ENCODE data around the gene RNF130.

The RNF130 gene

GRCh38 chr5:180084638-180085561 is 13.3 kb upstream of the RNF130 start:
- DNase-seq, result no peak

GRCh38 chr5:180083529-180084060 is 12.0 kb upstream of the RNF130 start:
- no peak for DNase-seq

- DNase-seq, result no peak
Observed at GRCh38 chr5:180082633-180083420, 11.3 kb upstream of the RNF130 start.

- no peak for DNase-seq
Observed at GRCh38 chr5:180081481-180081880, 9.9 kb upstream of the RNF130 start.

- peak; percentile 7 to 54 (median 44) for DNase-seq
Observed at GRCh38 chr5:180080486-180081280, 9.1 kb upstream of the RNF130 start.

- DNase-seq, result no peak
Observed at GRCh38 chr5:180079702-180080466, 8.3 kb upstream of the RNF130 start.

GRCh38 chr5:180078348-180078747 is 6.8 kb upstream of the RNF130 start:
- DNase-seq, result no peak

GRCh38 chr5:180077594-180078284 is 6.2 kb upstream of the RNF130 start:
- DNase-seq, result no peak

GRCh38 chr5:180075703-180076102 is 4.1 kb upstream of the RNF130 start:
- no peak for DNase-seq

- no peak for DNase-seq
Observed at GRCh38 chr5:180074462-180074861, 2.9 kb upstream of the RNF130 start.

- peak in 4 of 6 experiments; percentile 11 to 50 (median 28) for DNase-seq
Observed at GRCh38 chr5:180072556-180072955, 997 bp upstream of the RNF130 start.

GRCh38 chr5:180072256-180072548 is 643 bp upstream of the RNF130 start:
- no peak for DNase-seq

GRCh38 chr5:180070756-180071530 is 616 bp downstream of the RNF130 start:
- peak in 3 of 6 experiments; percentile 23 to 57 (median 25) for DNase-seq

GRCh38 chr5:180069589-180070247 is 1.8 kb downstream of the RNF130 start:
- no peak for DNase-seq

GRCh38 chr5:180068519-180069090 is 3.0 kb downstream of the RNF130 start:
- DNase-seq, result no peak

GRCh38 chr5:180067986-180068385 is 3.6 kb downstream of the RNF130 start:
- DNase-seq, result no peak

GRCh38 chr5:180060192-180060591 is 11.4 kb downstream of the RNF130 start:
- no peak for DNase-seq

- DNase-seq, result no peak
Observed at GRCh38 chr5:180059326-180059725, 12.2 kb downstream of the RNF130 start.

- no peak for DNase-seq
Observed at GRCh38 chr5:180056153-180056552, 15.4 kb downstream of the RNF130 start.

GRCh38 chr5:180054226-180054625 is 17.3 kb downstream of the RNF130 start:
- no peak for DNase-seq

Measured in stimulated activated naive CD4-positive, alpha-beta T cell (primary cell).